Measurements from ENCODE around the gene LSAMP. TPM values are rescaled to one million over a fixed set of nuclear protein-coding genes. Genes with fewer than 3 reads are reported as not detected.
A peak's percentile ranks its signal among the peaks of the same experiment; 100 is the strongest.

LSAMP gene
- total and polyA plus RNA-seq, 2 of the 8 experiments (the other 6 are each of a cell fraction or from before 2014, with no cell fraction given), result 1.8 to 5.7 TPM

DNA sequence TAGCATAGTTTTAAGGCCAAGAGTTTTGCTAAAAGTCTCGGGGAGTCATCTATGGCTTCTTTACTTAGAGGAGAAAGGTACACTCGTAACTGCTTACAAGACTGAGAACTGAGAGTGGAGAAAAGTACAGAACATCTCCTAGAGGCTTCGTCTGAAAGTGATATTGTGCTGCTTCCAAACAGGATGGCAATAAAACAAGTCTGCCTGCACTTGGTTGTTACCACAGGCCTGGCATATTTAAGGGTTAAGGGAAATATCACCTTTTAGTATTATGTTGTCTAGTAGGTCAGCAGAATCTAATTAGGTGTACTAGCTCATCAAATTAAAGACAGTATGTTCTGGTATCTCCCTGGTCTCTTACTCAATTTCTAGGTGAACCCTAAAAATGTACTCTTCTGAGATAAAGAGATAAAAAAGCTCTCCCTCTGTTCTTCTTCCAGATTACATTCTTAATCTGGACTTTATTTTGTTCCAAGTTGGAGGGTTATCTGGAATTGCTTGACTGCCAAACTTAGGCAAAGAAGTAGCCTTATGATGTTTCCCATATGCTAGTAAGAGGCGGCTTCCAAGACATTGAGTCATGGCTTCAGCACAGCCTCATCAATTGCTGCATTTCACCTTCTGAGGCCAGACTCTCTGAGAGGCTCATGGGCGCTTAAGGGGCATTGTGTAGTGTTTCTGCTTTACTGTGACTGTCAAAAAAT is 181.3 kb downstream of the LSAMP start:
- Histone ChIP-seq H3K56ac (replicated peaks; ENCODE audit: insufficient read length, low read depth, low read length) (no peak overlapping the region), H3K23me2 (ENCODE audit: low read depth, low read length) (no peaks in the 10 kb centered on the region; the same call in 1 of the 2 replicates), H2AFZ (ENCODE audit: low read length) (no peak overlapping the region), H2BK120ac (replicated peaks; ENCODE audit: low read depth, low read length) (no peak overlapping the region), H3K14ac (ENCODE audit: insufficient read length) (no peak overlapping the region), H3K27me3 (replicated peaks in 1 of 4; ENCODE audit: control insufficient read depth in 3 of 4, extremely low read depth in 1 of 4, insufficient read depth in 3 of 4, low read length in 3 of 4) (peaks cover 6 to 19% (median 18%) of the 10 kb centered on the region in 4 experiments; a peak in 6 of 7 replicates), H3K36me3 (ENCODE audit: control insufficient read depth in 2 of 4, insufficient read depth in 4 of 4, low read length in 3 of 4) (no peaks in the 10 kb centered on the region), H4K8ac (ENCODE audit: extremely low read depth, insufficient read depth, low read length) (no peak overlapping the region), H2BK20ac (ENCODE audit: low read length) (no peak overlapping the region), H3K27ac (ENCODE audit: low read depth, low read length) (no peak overlapping the region), H4K91ac (replicated peaks; ENCODE audit: insufficient read length, low read length) (no peak overlapping the region), H2BK5ac (ENCODE audit: low read depth, low read length) (no peak overlapping the region), H3K23ac (ENCODE audit: insufficient read length) (no peak overlapping the region), H3K4me2 (ENCODE audit: insufficient read depth in 1 of 2, low read depth in 2 of 2, low read length in 2 of 2) (no peak overlapping the region), H3K18ac (ENCODE audit: extremely low read depth, low read length) (no peak overlapping the region), H4K20me1 (replicated peaks in 1 of 2; ENCODE audit: control insufficient read depth in 1 of 2, insufficient read depth in 2 of 2, low read length in 2 of 2) (peaks cover 3 to 4% of the 10 kb centered on the region in 2 experiments), H2BK12ac (ENCODE audit: low read depth, low read length) (no peak overlapping the region), H2AK5ac (ENCODE audit: low read depth, low read length) (peak overlapping the region; percentile 44; the same call in 1 of the 2 replicates), H3K9me3 (ENCODE audit: insufficient read depth in 2 of 2, low read depth in 1 of 2, low read length in 1 of 2) (no peaks in the 10 kb centered on the region), H3K4me3 (ENCODE audit: extremely low read depth in 1 of 4, insufficient read depth in 2 of 4, low read depth in 3 of 4, low read length in 4 of 4) (no peak overlapping the region), H2BK15ac (ENCODE audit: low read length) (no peak overlapping the region), H3K79me2 (ENCODE audit: control insufficient read depth in 1 of 2, insufficient read depth in 2 of 2, low read length in 2 of 2) (no peaks in the 10 kb centered on the region), H3K79me1 (ENCODE audit: low read depth, low read length) (no peaks in the 10 kb centered on the region), H3K4ac (replicated peaks; ENCODE audit: insufficient read length, low read depth, low read length) (no peak overlapping the region), H3K9ac (replicated peaks in 1 of 4; ENCODE audit: extremely low read depth in 1 of 4, low read depth in 3 of 4, low read length in 3 of 4) (no peak overlapping the region), H4K5ac (ENCODE audit: insufficient read length, low read depth, low read length) (no peak overlapping the region), H3K4me1 (replicated peaks in 1 of 4; ENCODE audit: control insufficient read depth in 3 of 4, insufficient read depth in 4 of 4, low read length in 3 of 4) (peaks cover 0 to 8% (median 4%) of the 10 kb centered on the region in 4 experiments; a peak in 4 of 7 replicates)
- ChIA-PET CTCF (ENCODE audit: partially characterized antibody) (interaction anchor here (1.7 kb wide), 1 partner anchor 9 kb away, joined by 6 read pairs; no protein-coding TSS in a partner anchor), POLR2A (ENCODE audit: partially characterized antibody) (interaction anchor here (1.4 kb wide), 1 partner anchor 10 kb away, joined by 3 read pairs; no protein-coding TSS in a partner anchor)
- FAIRE-seq (no peak), DNase-seq (ENCODE audit: low read depth in 1 of 2, low spot score in 2 of 2) (no peak)
- WGBS, 2 experiments (ENCODE audit: extremely low coverage in 1 of 2, insufficient coverage in 1 of 2, insufficient read length in 1 of 2, insufficient replicate concordance in 2 of 2, low coverage in 1 of 2, low lambda C conversion rate in 2 of 2, missing lambda C conversion rate in 1 of 2), result 68% methylated on average over 5 of the region's 5 CpGs; no CpG with 5 or more reads in 1 of the 2 experiments
- TF ChIP-seq RXRA (IDR thresholded peaks at IDR 0.05; ENCODE audit: insufficient read depth, low read depth, low read length) (no peak), HDAC2 (IDR thresholded peaks at IDR 0.05; ENCODE audit: borderline replicate concordance in 1 of 2, low read depth in 2 of 2, low read length in 2 of 2) (no peak), MAFK (IDR thresholded peaks at IDR 0.05; ENCODE audit: low read depth, low read length) (no peak), SP1 (IDR thresholded peaks at IDR 0.05; ENCODE audit: low read depth, low read length) (no peak), POU5F1 (IDR thresholded peaks at IDR 0.05; ENCODE audit: low read depth, low read length) (no peak), NANOG (IDR thresholded peaks at IDR 0.05; ENCODE audit: insufficient read depth, low read depth, low read length, poor library complexity, severe bottlenecking) (no peak), SIN3A (conservative IDR thresholded peaks at IDR 0.05 in 1 of 2, IDR thresholded peaks at IDR 0.05 in 1 of 2; ENCODE audit: low read depth in 1 of 2, low read length in 2 of 2) (no peak), HDAC6 (IDR thresholded peaks at IDR 0.05; ENCODE audit: low read depth, low read length) (no peak), CHD2 (IDR thresholded peaks at IDR 0.05; ENCODE audit: low read length) (no peak), TEAD4 (IDR thresholded peaks at IDR 0.05; ENCODE audit: low read depth, low read length) (no peak), BCL11A (IDR thresholded peaks at IDR 0.05; ENCODE audit: low read depth in 2 of 2, low read length in 2 of 2) (no peak), TCF12 (IDR thresholded peaks at IDR 0.05; ENCODE audit: low read depth, low read length) (no peak), SRF (IDR thresholded peaks at IDR 0.05; ENCODE audit: low read depth, low read length) (no peak)

Data from H1 (cell line).